Liver (tissue), 9 donors: ENCODE data around the gene CD9. TPM values are rescaled to one million over a fixed set of nuclear protein-coding genes. Genes with fewer than 3 reads are reported as not detected.

ENCODE experiments used
- DNase-seq: peaks from one replicate; pipeline ENCODE4 v3.0.0-alpha.2; 2017; ENCODE audit warnings: low spot score
- H3K27ac ChIP-seq, 2 donors: one replicate each; pipeline ENCODE4 v1.7.0; 2013; ENCODE audit warnings: inconsistent platforms in 2 of 2, low read length in 2 of 2, control low read depth in 1 of 2, low read depth in 1 of 2, mild to moderate bottlenecking in 1 of 2
- H3K27me3 ChIP-seq, 4 donors: one replicate each; pipeline versions ENCODE4 v1.6.1 to v1.7.0; 2013; ENCODE audit warnings: low read length in 3 of 4, inconsistent platforms in 1 of 4, mild to moderate bottlenecking in 1 of 4, moderate library complexity in 1 of 4; ENCODE audit not compliant: control insufficient read depth in 4 of 4, insufficient read depth in 4 of 4
- H3K36me3 ChIP-seq, 4 donors: one replicate each; pipeline versions ENCODE4 v1.6.1 to v1.7.0; 2013; ENCODE audit warnings: low read length in 3 of 4, mild to moderate bottlenecking in 3 of 4, low read depth in 1 of 4, moderate library complexity in 1 of 4; ENCODE audit not compliant: control insufficient read depth in 4 of 4, insufficient read depth in 3 of 4
- H3K4me1 ChIP-seq, 4 donors: one replicate each; pipeline versions ENCODE4 v1.6.1 to v1.7.0; 2013; ENCODE audit warnings: low read length in 3 of 4, mild to moderate bottlenecking in 3 of 4, moderate library complexity in 1 of 4; ENCODE audit not compliant: control insufficient read depth in 4 of 4, insufficient read depth in 4 of 4
- H3K4me3 ChIP-seq, 3 donors: one replicate each; pipeline versions ENCODE4 v1.6.1 to v1.7.0; 2013; ENCODE audit warnings: low read length in 3 of 3, control low read depth in 1 of 3, low read depth in 1 of 3, mild to moderate bottlenecking in 1 of 3
- H3K9ac ChIP-seq, 2 donors: one replicate each; pipeline ENCODE4 v1.7.0; 2013; ENCODE audit warnings: low read length in 2 of 2, mild to moderate bottlenecking in 2 of 2, moderate library complexity in 2 of 2, control low read depth in 1 of 2, low read depth in 1 of 2
- H3K9me3 ChIP-seq, 4 donors: one replicate each; pipeline versions ENCODE4 v1.6.1 to v1.7.0; 2013; ENCODE audit warnings: low read length in 3 of 4; ENCODE audit not compliant: control insufficient read depth in 4 of 4
- ATF3 ChIP-seq: IDR thresholded peaks from 2 replicates; pipeline ENCODE4 v1.6.1; 2016; ENCODE audit warnings: antibody characterized with exemption
- CTCF ChIP-seq: fragments of 150-350 bp; IDR thresholded peaks from 2 replicates; pipeline ENCODE4 v1.5.1; 2017; ENCODE audit warnings: improper control_type of control experiment, low read depth, low read length; ENCODE audit not compliant: missing input control
- FOXA2 ChIP-seq: IDR thresholded peaks from 2 replicates; pipeline ENCODE4 v1.6.1; 2016; ENCODE audit warnings: antibody characterized with exemption
- HNF4A ChIP-seq, 2 donors: conservative IDR thresholded peaks; 2 replicates each; pipeline ENCODE4 v1.6.1; 2016; ENCODE audit warnings: antibody characterized with exemption in 2 of 2, mild to moderate bottlenecking in 2 of 2
- HNF4G ChIP-seq: IDR thresholded peaks from 2 replicates; pipeline ENCODE4 v1.6.1; 2016; ENCODE audit warnings: antibody characterized with exemption
- JUND ChIP-seq, 2 donors: IDR thresholded peaks; 2 replicates each; pipeline ENCODE4 v1.6.1; 2016; ENCODE audit warnings: antibody characterized with exemption in 2 of 2
- REST ChIP-seq: IDR thresholded peaks from 2 replicates; pipeline ENCODE4 v1.6.1; 2016; ENCODE audit warnings: antibody characterized with exemption, mild to moderate bottlenecking
- RXRA ChIP-seq, 2 donors: IDR thresholded peaks; 2 replicates each; pipeline ENCODE4 v1.6.1; 2017 to 2018; ENCODE audit warnings: antibody characterized with exemption in 2 of 2, mild to moderate bottlenecking in 1 of 2
- SP1 ChIP-seq: IDR thresholded peaks from 2 replicates; pipeline ENCODE4 v1.6.1; 2018; ENCODE audit warnings: antibody characterized with exemption, mild to moderate bottlenecking
- ZBTB33 ChIP-seq: IDR thresholded peaks from 2 replicates; pipeline ENCODE4 v1.6.1; 2016; ENCODE audit warnings: antibody characterized with exemption
- WGBS: extraction: QIAGEN DNeasy Blood & Tissue Kit; methylation state at CpG from one replicate; pipeline ENCODE4 v1.1.7; 2013; 5-methylcytosine and 5-hydroxymethylcytosine counted together
- polyA plus RNA-seq, 2 donors: library from polyadenylated mRNA; stranded (reverse) in 1 of 2; unstranded in 1 of 2; fragments of 200-250 nt in 1 of 2; fragments of >200 nt in 1 of 2; fragmentation: Nextera tagmentation in 1 of 2; extraction: Ambion mirVana in 1 of 2; gene quantifications; one replicate each; pipeline versions ENCODE4 v1.2.1 to v1.2.3, GENCODE V29; 2013 to 2015
- total RNA-seq, 2 donors: library from RNA; depleted of rRNA; stranded (reverse); fragments of >200 nt; gene quantifications; one replicate each; pipeline ENCODE4 v1.2.3, GENCODE V29; 2014
- donor health status: healthy.
- donor health status: healthy.
- donor health status: healthy.
- donor health status: healthy.
- donor health status: healthy.

CD9 gene
- total and polyA plus RNA-seq, 4 donors: 18.7 to 65.2 (median 32.4) TPM

- peaks cover 4 to 20% (median 9%) of the 10 kb centered on the region in 4 donors for H3K36me3 ChIP-seq
These were observed 33.1 kb downstream of the CD9 start for GRCh38 chr12:6233121-6233971.

GRCh38 chr12:6234214-6234613, 34.0 kb downstream of the CD9 start:
- H3K27ac ChIP-seq: no peak overlapping the region
- WGBS: 88% methylated on average over 3 of the region's 3 CpGs
- no peaks in the 10 kb centered on the region for H3K9me3 ChIP-seq
- H3K4me3 ChIP-seq: no peak overlapping the region
- TF ChIP-seq SP1 (no peak), JUND (IDR thresholded peaks at IDR 0.05) (no peak), CTCF (no peak), REST (no peak), ATF3 (no peak), HNF4A (conservative IDR thresholded peaks at IDR 0.05) (no peak), RXRA (IDR thresholded peaks at IDR 0.05) (no peak), ZBTB33 (no peak)
- DNase-seq: no peak
- H3K4me1 ChIP-seq: peaks cover 0 to 2% (median 0%) of the 10 kb centered on the region in 4 donors
- no peaks in the 10 kb centered on the region for H3K27me3 ChIP-seq
- H3K36me3 ChIP-seq: peaks cover 4 to 20% (median 9%) of the 10 kb centered on the region in 4 donors
- no peak overlapping the region for H3K9ac ChIP-seq

More at GRCh38 chr12:6233121-6233971, 33.1 kb downstream of the CD9 start:
- Histone ChIP-seq H3K9ac (no peak overlapping the region), H3K9me3 (no peaks in the 10 kb centered on the region), H3K4me3 (no peak overlapping the region), H3K27ac (no peak overlapping the region), H3K4me1 (peaks cover 0 to 2% (median 0%) of the 10 kb centered on the region in 4 donors), H3K27me3 (no peaks in the 10 kb centered on the region)
- DNase-seq: no peak
- TF ChIP-seq FOXA2 (no peak), HNF4G (no peak)
- 77% methylated on average over 15 of the region's 15 CpGs for WGBS
